GM19043 (cell line): ENCODE measurements around the gene WFDC8.

Experiments used
- ATAC-seq: cut with Tn5 transposase; IDR thresholded peaks from one replicate; pipeline ENCODE4 v1.9.1; 2021; ENCODE audit warnings: low read depth; ENCODE audit not compliant: unreplicated experiment

Gene WFDC8

GRCh38 chr20:45550765-45551164 is 28.3 kb downstream of the WFDC8 start:
- ATAC-seq, result no peak

- no peak for ATAC-seq
Measured at GRCh38 chr20:45548410-45548809, 30.7 kb downstream of the WFDC8 start.

- ATAC-seq, result no peak
Measured at GRCh38 chr20:45547206-45547770, 31.8 kb downstream of the WFDC8 start, which contains the start of gene EPPIN. EPPIN (minus strand) TSS chr20:45547401; CDS start chr20:45547357, 44 bp downstream.

- ATAC-seq, result no peak
Measured at GRCh38 chr20:45545754-45546453, 33.2 kb downstream of the WFDC8 start.

GRCh38 chr20:45545351-45545750 is 33.7 kb downstream of the WFDC8 start:
- ATAC-seq, result no peak

- no peak for ATAC-seq
Measured at GRCh38 chr20:45539382-45539781, 39.7 kb downstream of the WFDC8 start, which contains the start of gene WFDC6. WFDC6 (minus strand) TSS chr20:45539482; CDS start chr20:45539407, 75 bp downstream.

GRCh38 chr20:45538209-45538799 is 40.8 kb downstream of the WFDC8 start:
- no peak for ATAC-seq

- ATAC-seq, result no peak
Measured at GRCh38 chr20:45527294-45527693, 51.8 kb downstream of the WFDC8 start.

- ATAC-seq, result no peak
Measured at GRCh38 chr20:45523821-45524220, 55.3 kb downstream of the WFDC8 start.

GRCh38 chr20:45518282-45518681 is 60.8 kb downstream of the WFDC8 start:
- ATAC-seq, result no peak

- no peak for ATAC-seq
Measured at GRCh38 chr20:45515147-45515913, 63.8 kb downstream of the WFDC8 start, which contains the start of gene SPINT3. SPINT3 (minus strand) TSS chr20:45515622; CDS start chr20:45515608, 14 bp downstream.

- ATAC-seq, result no peak
Measured at GRCh38 chr20:45510242-45510862, 68.7 kb downstream of the WFDC8 start.

- ATAC-seq, result no peak
Measured at GRCh38 chr20:45509091-45509490, 70.0 kb downstream of the WFDC8 start.

GRCh38 chr20:45508068-45508886 is 70.8 kb downstream of the WFDC8 start:
- ATAC-seq, result no peak

- no peak for ATAC-seq
Measured at GRCh38 chr20:45507011-45507820, 71.9 kb downstream of the WFDC8 start.

- no peak for ATAC-seq
Measured at GRCh38 chr20:45506398-45506797, 72.7 kb downstream of the WFDC8 start.

GRCh38 chr20:45503403-45503802 is 75.7 kb downstream of the WFDC8 start:
- no peak for ATAC-seq

GRCh38 chr20:45502561-45502960 is 76.5 kb downstream of the WFDC8 start:
- no peak for ATAC-seq
